GM12878 (cell line): Measurements from ENCODE around the gene CTNNBIP1. TPM values are rescaled to one million over a fixed set of nuclear protein-coding genes. Genes with fewer than 3 reads are reported as not detected.

Experiments used
- ATF2 ChIP-seq: IDR thresholded peaks from 2 replicates; pipeline ENCODE4 v1.6.1; 2012; ENCODE audit warnings: low read length, inconsistent platforms
- ATF7 ChIP-seq: fragments of 450-650 bp; IDR thresholded peaks from 2 replicates; pipeline ENCODE4 v1.6.1; 2016; ENCODE audit warnings: low read depth, mild to moderate bottlenecking
- CBX3 ChIP-seq: fragments of 200-600 bp; sonication (generic); IDR thresholded peaks from 2 replicates; pipeline ENCODE4 v1.6.1; 2016; ENCODE audit warnings: low read depth, borderline replicate concordance
- CREM ChIP-seq: IDR thresholded peaks from 2 replicates; pipeline ENCODE4 v1.6.1; 2014; ENCODE audit warnings: antibody characterized with exemption, low read depth
- CUX1 ChIP-seq: IDR thresholded peaks from 2 replicates; pipeline ENCODE4 v1.6.1; 2012; ENCODE audit warnings: improper control_type of control experiment, low read depth, low read length; ENCODE audit not compliant: insufficient replicate concordance
- E4F1 ChIP-seq: fragments of 450-650 bp; IDR thresholded peaks from 2 replicates; pipeline ENCODE4 v1.6.1; 2018; ENCODE audit warnings: borderline replicate concordance, mild to moderate bottlenecking; ENCODE audit not compliant: partially characterized antibody
- IRF4 ChIP-seq: IDR thresholded peaks from 2 replicates; pipeline ENCODE4 v1.6.1; 2011; ENCODE audit warnings: low read depth, low read length
- IRF5 ChIP-seq: fragments of 450-650 bp; IDR thresholded peaks from 2 replicates; pipeline ENCODE4 v1.6.1; 2017; ENCODE audit warnings: borderline replicate concordance
- JUNB ChIP-seq: IDR thresholded peaks from 2 replicates; pipeline ENCODE4 v1.6.1; 2016; ENCODE audit warnings: antibody characterized with exemption, mild to moderate bottlenecking
- KDM1A ChIP-seq: fragments of 200-600 bp; sonication (generic); IDR thresholded peaks from 2 replicates; pipeline ENCODE4 v1.6.1; 2016; ENCODE audit warnings: borderline replicate concordance
- MEF2A ChIP-seq: IDR thresholded peaks from 2 replicates; pipeline ENCODE4 v1.6.1; 2011; ENCODE audit warnings: low read depth, mild to moderate bottlenecking, low read length, moderate library complexity; ENCODE audit not compliant: insufficient read depth
- NFIC ChIP-seq: IDR thresholded peaks from 2 replicates; pipeline ENCODE4 v1.6.1; 2012; ENCODE audit warnings: low read depth, mild to moderate bottlenecking, inconsistent platforms, low read length, moderate library complexity
- TCF7 ChIP-seq: IDR thresholded peaks from 2 replicates; pipeline ENCODE4 v1.6.1; 2014; ENCODE audit warnings: antibody characterized with exemption, borderline replicate concordance
- ZBED1 ChIP-seq: IDR thresholded peaks from 2 replicates; pipeline ENCODE4 v1.6.1; 2016; ENCODE audit warnings: borderline replicate concordance
- ZNF622 ChIP-seq: fragments of 450-650 bp; IDR thresholded peaks from 2 replicates; pipeline ENCODE4 v1.6.1; 2017; ENCODE audit warnings: mild to moderate bottlenecking, inconsistent platforms
- ZSCAN29 ChIP-seq: fragments of 450-650 bp; IDR thresholded peaks from 2 replicates; pipeline ENCODE4 v1.6.1; 2017; ENCODE audit warnings: mild to moderate bottlenecking, moderate library complexity
- polyA plus RNA-seq, 11 experiments: library from polyadenylated mRNA; depleted of rRNA in 4 of 11; unstranded in 6 of 11; stranded (reverse) in 5 of 11; fragments of >200 nt; fragmentation: Nextera tagmentation in 4 of 11; fragmentation: Illumina TruSeq in 1 of 11; extraction: Ambion mirVana in 4 of 11; extraction: Trizol in 1 of 11; gene quantifications; 1 replicate in 1 of 11; 2 replicates in 10 of 11; pipeline versions ENCODE4 v1.2.1 to v1.2.3, GENCODE V29; 2011 to 2016; ENCODE audit warnings: inconsistent platforms in 2 of 11, missing spikeins in 2 of 11, low read depth in 1 of 11
- total RNA-seq, 4 experiments: library from RNA; depleted of rRNA in 3 of 4; stranded (reverse); fragments of >200 nt in 3 of 4; fragmentation: Illumina TruSeq in 1 of 4; extraction: Trizol in 1 of 4; gene quantifications; 2 replicates each; pipeline versions ENCODE4 v1.2.1 to v1.2.3, GENCODE V29; 2013 to 2021

The CTNNBIP1 gene
- total and polyA plus RNA-seq, 10 of the 15 experiments (the other 5 are each of a cell fraction or from before 2014, with no cell fraction given) = 0.42 to 31.8 (median 10.8) TPM

GRCh38 chr1:9903801-9904527, 6.1 kb downstream of the CTNNBIP1 start (continued):
- peak; percentile 61; the same call in 1 of the 2 replicates for TF ChIP-seq ATF2
- TF ChIP-seq ZSCAN29 = no peak
- TF ChIP-seq CREM = peak; percentile 31; the same call in 1 of the 2 replicates
- no peak for TF ChIP-seq E4F1
- peak; percentile 22; the same call in 1 of the 2 replicates for TF ChIP-seq MEF2A
- no peak for TF ChIP-seq ZNF622
- TF ChIP-seq ZBED1 = peak; percentile 44; the same call in 1 of the 2 replicates
- TF ChIP-seq CBX3 = no peak
- peak; percentile 90 for TF ChIP-seq JUNB
- TF ChIP-seq TCF7 = no peak
- TF ChIP-seq CUX1 = no peak
- TF ChIP-seq IRF5 = no peak
- TF ChIP-seq ATF7 = no peak
- no peak for TF ChIP-seq KDM1A
- TF ChIP-seq NFIC = peak; percentile 47; the same call in 1 of the 2 replicates
- 0 out of 2 replicates have a peak, but pooled peaks have one; percentile 21 for TF ChIP-seq IRF4
